Endodermal cell (in vitro differentiated cells): Measurements from ENCODE around the gene PLA2G12B. TPM values are rescaled to one million over a fixed set of nuclear protein-coding genes. Genes with fewer than 3 reads are reported as not detected.

Experiments
- DNase-seq: peaks from one replicate; pipeline ENCODE4 v3.0.0-alpha.2; 2017
- H3K27ac ChIP-seq: 2 replicates; pipeline ENCODE4 v1.5.1; 2013; ENCODE audit warnings: mild to moderate bottlenecking, low read depth, low read length, moderate library complexity
- H3K27me3 ChIP-seq: 2 replicates; pipeline ENCODE4 v1.6.1; 2013; ENCODE audit warnings: mild to moderate bottlenecking, low read length, moderate library complexity; ENCODE audit not compliant: insufficient read depth, control insufficient read depth, poor library complexity, severe bottlenecking
- H3K36me3 ChIP-seq: 2 replicates; pipeline ENCODE4 v1.7.0; 2013; ENCODE audit warnings: mild to moderate bottlenecking, low read length, moderate library complexity; ENCODE audit not compliant: control insufficient read depth, insufficient read depth
- H3K4me1 ChIP-seq: one replicate; pipeline ENCODE4 v1.7.0; 2013; ENCODE audit warnings: low read length; ENCODE audit not compliant: control insufficient read depth, insufficient read depth
- H3K4me3 ChIP-seq: 2 replicates; pipeline ENCODE4 v1.5.1; 2013; ENCODE audit warnings: mild to moderate bottlenecking, low read length, moderate library complexity
- H3K9ac ChIP-seq: 2 replicates; pipeline ENCODE4 v1.6.1; 2013; ENCODE audit warnings: mild to moderate bottlenecking, low read length, moderate library complexity; ENCODE audit not compliant: poor library complexity, severe bottlenecking; ENCODE audit errors: extremely low read depth
- H3K9me3 ChIP-seq: 2 replicates; pipeline ENCODE4 v1.6.1; 2013; ENCODE audit warnings: mild to moderate bottlenecking, low read length, moderate library complexity; ENCODE audit not compliant: control insufficient read depth
- H3K27ac Mint-ChIP-seq: 2 replicates; pipeline ENCODE4 v1.8.0; 2020; ENCODE audit warnings: mixed read lengths
- H3K27me3 Mint-ChIP-seq: 2 replicates; pipeline ENCODE4 v1.8.0; 2021; ENCODE audit warnings: mild to moderate bottlenecking, mixed read lengths; ENCODE audit not compliant: insufficient read depth
- H3K36me3 Mint-ChIP-seq: 2 replicates; pipeline ENCODE4 v1.8.0; 2020; ENCODE audit warnings: low read depth, mixed read lengths
- H3K4me1 Mint-ChIP-seq: 2 replicates; pipeline ENCODE4 v1.8.0; 2020; ENCODE audit warnings: mixed read lengths
- H3K4me3 Mint-ChIP-seq: 2 replicates; pipeline ENCODE4 v1.8.0; 2020; ENCODE audit warnings: mild to moderate bottlenecking, moderate library complexity, mixed read lengths
- H3K9me3 Mint-ChIP-seq: 2 replicates; pipeline ENCODE4 v1.8.0; 2020; ENCODE audit warnings: mild to moderate bottlenecking, mixed read lengths
- CTCF ChIP-seq: fragments of 200-600 bp; sonication (generic); conservative IDR thresholded peaks from 2 replicates; pipeline ENCODE4 v1.5.0; 2021; ENCODE audit warnings: antibody characterized with exemption, mild to moderate bottlenecking
- WGBS, 2 experiments: methylation state at CpG; one replicate each; pipeline versions ENCODE4 v1.1.5 to v1.1.7; 2013; ENCODE audit warnings: missing lambda C conversion rate in 2 of 2, mixed read lengths in 1 of 2; ENCODE audit not compliant: insufficient coverage in 1 of 2, insufficient read length in 1 of 2; 5-methylcytosine and 5-hydroxymethylcytosine counted together
- total RNA-seq, 2 donors: library from RNA; stranded (reverse); fragmentation: NEBNext Ultra II Directional in 1 of 2; extraction: Animal tissue kit (Norgen Biotek cat#: 25700) in 1 of 2; gene quantifications; 2 replicates in 1 of 2; 3 replicates in 1 of 2; pipeline ENCODE4 v1.2.1, GENCODE V29; 2021

The PLA2G12B gene
- total RNA-seq, 2 donors from 2014 or later: 0.64 to 0.93 TPM

- Mint-ChIP-seq H3K27me3 (no peaks in the 10 kb centered on the region), H3K27ac (peak overlapping the region; percentile 78), H3K9me3 (no peaks in the 10 kb centered on the region), H3K4me3 (peak overlapping the region; percentile 1), H3K4me1 (peaks cover 28% of the 10 kb centered on the region), H3K36me3 (no peaks in the 10 kb centered on the region)
- TF ChIP-seq CTCF: no peak
- no peak for DNase-seq
- Histone ChIP-seq H3K27me3 (no peaks in the 10 kb centered on the region), H3K4me1 (peaks cover 15% of the 10 kb centered on the region), H3K9ac (peak overlapping the region; percentile 6), H3K9me3 (peaks cover 5% of the 10 kb centered on the region), H3K27ac (no peak overlapping the region), H3K4me3 (peak overlapping the region; percentile 55), H3K36me3 (no peaks in the 10 kb centered on the region)
- WGBS, 2 experiments: 88 to 97% methylated on average over 3 to 8 of the region's 8 CpGs
Observed at GRCh38 chr10:72954230-72954595, 393 bp downstream of the PLA2G12B start.

- peak overlapping the region; percentile 6 for H3K9ac ChIP-seq
- 38 to 49% methylated on average over 4 to 8 of the region's 8 CpGs for WGBS, 2 experiments
- H3K9me3 Mint-ChIP-seq: no peaks in the 10 kb centered on the region
Observed at GRCh38 chr10:72953687-72954086, 919 bp downstream of the PLA2G12B start.

GRCh38 chr10:72952642-72953158, 1.9 kb downstream of the PLA2G12B start:
- Histone ChIP-seq H3K4me1 (peaks cover 15% of the 10 kb centered on the region), H3K9me3 (peaks cover 5% of the 10 kb centered on the region), H3K36me3 (no peaks in the 10 kb centered on the region), H3K27ac (no peak overlapping the region), H3K9ac (no peak overlapping the region), H3K4me3 (peak overlapping the region; percentile 37), H3K27me3 (no peaks in the 10 kb centered on the region)
- WGBS, 2 experiments: 56 to 68% methylated on average over 3 to 5 of the region's 5 CpGs
- H3K9me3 Mint-ChIP-seq: no peaks in the 10 kb centered on the region
- H3K27me3 Mint-ChIP-seq: no peaks in the 10 kb centered on the region
- TF ChIP-seq CTCF: no peak
- peak overlapping the region; percentile 40 for H3K4me3 Mint-ChIP-seq
- peaks cover 28% of the 10 kb centered on the region for H3K4me1 Mint-ChIP-seq
- H3K36me3 Mint-ChIP-seq: no peaks in the 10 kb centered on the region
- peak overlapping the region; percentile 92 for H3K27ac Mint-ChIP-seq
- no peak for DNase-seq

More at GRCh38 chr10:72953687-72954086, 919 bp downstream of the PLA2G12B start:
- peaks cover 15% of the 10 kb centered on the region for H3K4me1 ChIP-seq
- no peak overlapping the region for H3K4me3 ChIP-seq
- H3K36me3 ChIP-seq: no peaks in the 10 kb centered on the region
- H3K9me3 ChIP-seq: peaks cover 5% of the 10 kb centered on the region
- no peak overlapping the region for H3K27ac ChIP-seq
- TF ChIP-seq CTCF: peak; percentile 18
- peak; percentile 82 for DNase-seq
- H3K4me1 Mint-ChIP-seq: peaks cover 28% of the 10 kb centered on the region
- H3K27me3 Mint-ChIP-seq: no peaks in the 10 kb centered on the region
- no peaks in the 10 kb centered on the region for H3K36me3 Mint-ChIP-seq
- peak overlapping the region; percentile 78 for H3K27ac Mint-ChIP-seq
- H3K27me3 ChIP-seq: no peaks in the 10 kb centered on the region
- peak overlapping the region; percentile 1 for H3K4me3 Mint-ChIP-seq
